HG02623 (cell line): Measurements from ENCODE around the gene PCDHA13.
"Not testable (repeated sequence)": the region's sequence is repeated elsewhere in the genome, so short reads cannot be mapped to it uniquely, and the experiment has no call there.

ENCODE experiments used
- ATAC-seq: cut with Tn5 transposase; IDR thresholded peaks from one replicate; pipeline ENCODE4 v1.9.1; 2021; ENCODE audit warnings: moderate library complexity; ENCODE audit not compliant: unreplicated experiment

Gene PCDHA13

GRCh38 chr5:140881889-140882590, at the start of gene PCDHA13:
TSS of gene PCDHA13 (plus strand) at chr5:140882124. CDS start at chr5:140882269, 145 bp downstream.
- ATAC-seq: no peak

- no peak for ATAC-seq
Observed at GRCh38 chr5:140833993-140834392, 47.9 kb upstream of the PCDHA13 start, which contains the start of gene PCDHA7. TSS of gene PCDHA7 (plus strand) at chr5:140834269. CDS start at chr5:140834384, 115 bp downstream.

- ATAC-seq: not testable (repeated sequence)
Observed at GRCh38 chr5:140834439-140835008, 47.4 kb upstream of the PCDHA13 start.

- ATAC-seq: no peak
Observed at GRCh38 chr5:140835622-140836510, 46.1 kb upstream of the PCDHA13 start.

- ATAC-seq: no peak
Observed at GRCh38 chr5:140840978-140841962, 40.7 kb upstream of the PCDHA13 start, which contains the start of gene PCDHA8. TSS of gene PCDHA8 (plus strand) at chr5:140841187. CDS start at chr5:140841322, 135 bp downstream.

GRCh38 chr5:140842798-140843733, 38.9 kb upstream of the PCDHA13 start:
- no peak for ATAC-seq

- ATAC-seq: not testable (repeated sequence)
Observed at GRCh38 chr5:140848139-140849102, 33.5 kb upstream of the PCDHA13 start, which contains the start of gene PCDHA9. TSS of gene PCDHA9 (plus strand) at chr5:140848382. CDS start at chr5:140848496, 114 bp downstream.

- not testable (repeated sequence) for ATAC-seq
Observed at GRCh38 chr5:140849831-140850634, 31.9 kb upstream of the PCDHA13 start.

GRCh38 chr5:140855772-140856674, 25.9 kb upstream of the PCDHA13 start, which contains the start of gene PCDHA10:
TSS of gene PCDHA10 (plus strand) at chr5:140855897. CDS start at chr5:140856049, 152 bp downstream.
- ATAC-seq: no peak

GRCh38 chr5:140857177-140857986, 24.5 kb upstream of the PCDHA13 start:
- no peak for ATAC-seq

GRCh38 chr5:140857987-140858240, 24.0 kb upstream of the PCDHA13 start:
- ATAC-seq: no peak

GRCh38 chr5:140862441-140863295, 19.3 kb upstream of the PCDHA13 start:
- no peak for ATAC-seq

GRCh38 chr5:140868721-140869554, 13.0 kb upstream of the PCDHA13 start, which contains the start of gene PCDHA11:
TSS of gene PCDHA11 (plus strand) at chr5:140868957. CDS start at chr5:140869104, 147 bp downstream.
- no peak for ATAC-seq
